ENCODE measurements around the gene MAGED1.
A peak's percentile ranks its signal among the peaks of the same experiment; 100 is the strongest.

MAGED1 gene

GRCh38 chrX:51892921-51893745, at the start of gene MAGED1:
MAGED1 (plus strand) TSS chrX:51893623; CDS start chrX:51894305, 682 bp downstream.
- DNase-seq = peak; percentile 87

- no peak for DNase-seq
Observed at GRCh38 chrX:51847463-51847862, 46.0 kb upstream of the MAGED1 start.

GRCh38 chrX:51851507-51852085, 41.8 kb upstream of the MAGED1 start:
- no peak for DNase-seq

GRCh38 chrX:51852096-51852495, 41.3 kb upstream of the MAGED1 start:
- no peak for DNase-seq

GRCh38 chrX:51852621-51853020, 40.8 kb upstream of the MAGED1 start:
- DNase-seq = no peak

- no peak for DNase-seq
Observed at GRCh38 chrX:51853251-51853650, 40.2 kb upstream of the MAGED1 start.

- DNase-seq = no peak
Observed at GRCh38 chrX:51855698-51856097, 37.7 kb upstream of the MAGED1 start.

GRCh38 chrX:51857159-51857733, 36.2 kb upstream of the MAGED1 start:
- no peak for DNase-seq

GRCh38 chrX:51860679-51861078, 32.7 kb upstream of the MAGED1 start:
- DNase-seq = no peak

- DNase-seq = no peak
Observed at GRCh38 chrX:51862920-51863319, 30.5 kb upstream of the MAGED1 start.

GRCh38 chrX:51866210-51866609, 27.2 kb upstream of the MAGED1 start:
- DNase-seq = no peak

GRCh38 chrX:51867626-51868025, 25.8 kb upstream of the MAGED1 start:
- no peak for DNase-seq

- no peak for DNase-seq
Observed at GRCh38 chrX:51870354-51870753, 23.1 kb upstream of the MAGED1 start.

GRCh38 chrX:51874123-51874522, 19.3 kb upstream of the MAGED1 start:
- no peak for DNase-seq

GRCh38 chrX:51876441-51876840, 17.0 kb upstream of the MAGED1 start:
- no peak for DNase-seq

GRCh38 chrX:51878056-51878455, 15.4 kb upstream of the MAGED1 start:
- DNase-seq = no peak

GRCh38 chrX:51889851-51890250, 3.6 kb upstream of the MAGED1 start:
- no peak for DNase-seq

GRCh38 chrX:51891245-51891644, 2.2 kb upstream of the MAGED1 start:
- DNase-seq = no peak

- DNase-seq = no peak
Observed at GRCh38 chrX:51891821-51892551, 1.4 kb upstream of the MAGED1 start.

- DNase-seq = no peak
Observed at GRCh38 chrX:51893931-51894696, 691 bp downstream of the MAGED1 start.

GRCh38 chrX:51894697-51895336, 1.4 kb downstream of the MAGED1 start:
- DNase-seq = no peak

GRCh38 chrX:51896626-51897025, 3.2 kb downstream of the MAGED1 start:
- DNase-seq = no peak
